Stimulated activated effector memory CD8-positive, alpha-beta T cell treated with anti-CD3 and anti-CD28 coated beads, Interleukin-12 subunit alpha, Interleukin-12 subunit beta, amount 100 ng/mL, for 72 hours (primary cell): ENCODE data around the gene TAB2.
"Not testable (repeated sequence)": the region's sequence is repeated elsewhere in the genome, so short reads cannot be mapped to it uniquely, and the experiment has no call there.

Source experiments
- ATAC-seq: fragments of 150-1000 bp; cut with Tn5 transposase; 2 replicates; pipeline ENCODE4 v1.10.0; 2021
- DNase-seq, 2 donors: peaks; one replicate each; pipeline ENCODE4 v3.0.0; 2021 to 2022; ENCODE audit warnings: low spot score in 2 of 2
- H3K27ac Mint-ChIP-seq: one replicate; pipeline ENCODE4 v1.8.0; 2022; ENCODE audit warnings: mild to moderate bottlenecking, mixed read lengths
- H3K36me3 Mint-ChIP-seq: one replicate; pipeline ENCODE4 v1.8.0; 2022; ENCODE audit warnings: mild to moderate bottlenecking, mixed read lengths
- H3K4me1 Mint-ChIP-seq: one replicate; pipeline ENCODE4 v1.8.0; 2022; ENCODE audit warnings: mixed read lengths
- H3K4me3 Mint-ChIP-seq: one replicate; pipeline ENCODE4 v1.8.0; 2022; ENCODE audit warnings: mild to moderate bottlenecking, mixed read lengths
- H3K9me3 Mint-ChIP-seq: one replicate; pipeline ENCODE4 v1.8.0; 2022; ENCODE audit warnings: mixed read lengths

TAB2 gene

GRCh38 chr6:149441740-149442139 lies 124.2 kb downstream of the TAB2 start:
- Mint-ChIP-seq H3K27ac (no peak overlapping the region), H3K9me3 (no peaks in the 10 kb centered on the region), H3K4me3 (no peak overlapping the region), H3K36me3 (peaks cover 45% of the 10 kb centered on the region), H3K4me1 (peaks cover 52% of the 10 kb centered on the region)
- ATAC-seq (no peak), DNase-seq (no peak)

- peaks cover 46% of the 10 kb centered on the region for H3K4me1 Mint-ChIP-seq
- ATAC-seq (peak; percentile 68), DNase-seq (no peak)
- no peak overlapping the region for H3K4me3 Mint-ChIP-seq
- H3K36me3 Mint-ChIP-seq, result peaks cover 64% of the 10 kb centered on the region
- H3K9me3 Mint-ChIP-seq, result no peaks in the 10 kb centered on the region
- H3K27ac Mint-ChIP-seq, result peak overlapping the region; percentile 65
These were observed 126.1 kb downstream of the TAB2 start for GRCh38 chr6:149443411-149444181.

DNA sequence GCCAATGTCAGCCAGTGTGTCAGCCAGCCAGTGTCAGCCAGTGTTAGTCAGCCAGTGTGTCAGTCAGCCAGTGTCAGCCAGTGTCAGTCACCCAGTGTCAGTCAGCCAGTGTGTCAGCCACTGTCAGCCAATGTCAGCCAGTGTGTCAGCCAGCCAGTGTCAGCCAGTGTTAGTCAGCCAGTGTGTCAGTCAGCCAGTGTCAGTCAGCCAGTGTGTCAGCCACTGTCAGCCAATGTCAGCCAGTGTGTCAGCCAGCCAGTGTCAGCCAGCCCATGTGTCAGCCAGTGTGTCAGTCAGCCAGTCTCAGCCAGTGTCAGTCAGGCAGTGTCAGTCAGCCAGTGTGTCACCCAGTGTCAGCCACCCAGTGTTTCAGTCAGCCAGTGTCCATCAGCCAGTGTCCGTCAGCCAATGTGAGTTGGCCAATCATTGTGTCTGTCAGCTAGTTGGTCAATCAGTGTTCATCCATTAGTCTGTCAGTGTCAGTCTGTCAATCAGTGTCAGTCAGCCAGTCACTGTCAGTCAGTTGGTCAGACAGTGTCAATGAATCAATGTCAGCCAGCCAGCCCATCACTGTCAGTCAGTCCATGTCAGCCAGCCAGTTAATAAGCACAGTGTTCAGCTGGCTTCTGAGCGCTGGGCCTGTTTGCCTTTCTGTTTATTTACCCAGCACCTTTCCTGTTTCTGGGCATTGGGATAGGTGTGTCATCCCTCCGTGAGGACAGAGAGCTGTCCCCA lies 127.0 kb downstream of the TAB2 start:
- Mint-ChIP-seq H3K4me1 (peaks cover 37% of the 10 kb centered on the region), H3K4me3 (peak overlapping the region; percentile 16), H3K27ac (peak overlapping the region; percentile 76), H3K36me3 (peaks cover 73% of the 10 kb centered on the region)
- ATAC-seq, result peak; percentile 38
- not testable (repeated sequence) for DNase-seq, H3K9me3 Mint-ChIP-seq

DNA sequence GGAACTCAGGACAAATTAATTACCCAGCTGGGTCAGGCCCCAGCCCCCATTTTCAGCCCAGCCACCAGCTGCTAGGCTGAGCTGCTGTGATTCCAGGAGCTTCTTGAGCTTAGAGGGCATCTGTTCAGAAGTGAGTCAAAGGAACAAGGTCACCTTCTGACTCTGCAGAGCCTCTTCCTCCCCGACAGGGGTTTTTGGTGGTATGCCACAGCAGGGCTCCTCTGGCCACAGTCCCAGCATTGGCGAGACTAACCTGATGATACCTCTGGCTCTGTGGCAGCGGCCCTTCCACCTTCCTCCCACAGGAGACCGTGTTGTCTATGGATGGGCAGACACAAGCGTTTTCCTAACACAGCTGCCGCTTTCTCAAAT lies 127.6 kb downstream of the TAB2 start:
- no peaks in the 10 kb centered on the region for H3K9me3 Mint-ChIP-seq

DNA sequence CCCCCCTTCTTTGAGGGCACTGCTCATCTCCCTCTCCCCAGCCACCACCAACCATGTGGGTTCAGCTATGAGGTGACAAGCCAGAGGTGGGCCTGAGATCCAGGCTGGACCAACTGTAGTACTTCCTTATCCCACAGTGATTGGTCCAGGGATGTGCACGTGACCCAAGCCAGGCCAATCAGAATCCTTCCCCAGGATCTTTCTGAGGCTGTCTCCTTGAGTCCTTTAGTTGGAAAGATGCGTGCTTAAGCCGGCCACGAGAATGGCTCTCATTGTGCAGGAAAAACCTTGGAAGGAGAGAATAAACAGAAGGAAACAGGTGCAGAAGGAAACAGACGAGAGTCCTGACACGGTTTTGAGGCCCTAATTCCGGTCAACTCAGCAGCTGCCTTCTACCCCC lies 128.1 kb downstream of the TAB2 start:
- Mint-ChIP-seq H3K4me3 (peak overlapping the region; percentile 16), H3K9me3 (no peaks in the 10 kb centered on the region), H3K27ac (peak overlapping the region; percentile 76), H3K4me1 (peaks cover 34% of the 10 kb centered on the region), H3K36me3 (peaks cover 84% of the 10 kb centered on the region)
- ATAC-seq (peak; percentile 43), DNase-seq (no peak)

More for the DNA sequence above, 127.6 kb downstream of the TAB2 start:
- H3K27ac Mint-ChIP-seq, result peak overlapping the region; percentile 76
- DNase-seq (peak; percentile 20 to 82), ATAC-seq (peak; percentile 88)
- H3K36me3 Mint-ChIP-seq, result peaks cover 79% of the 10 kb centered on the region
- peak overlapping the region; percentile 16 for H3K4me3 Mint-ChIP-seq
- peaks cover 34% of the 10 kb centered on the region for H3K4me1 Mint-ChIP-seq

- no peak for ATAC-seq
- no peak for DNase-seq
- no peak overlapping the region for H3K4me3 Mint-ChIP-seq
- H3K9me3 Mint-ChIP-seq, result no peaks in the 10 kb centered on the region
- peak overlapping the region; percentile 76 for H3K27ac Mint-ChIP-seq
- H3K4me1 Mint-ChIP-seq, result peaks cover 34% of the 10 kb centered on the region
- H3K36me3 Mint-ChIP-seq, result peaks cover 87% of the 10 kb centered on the region
These were observed 129.4 kb downstream of the TAB2 start for GRCh38 chr6:149446791-149447376.

DNA sequence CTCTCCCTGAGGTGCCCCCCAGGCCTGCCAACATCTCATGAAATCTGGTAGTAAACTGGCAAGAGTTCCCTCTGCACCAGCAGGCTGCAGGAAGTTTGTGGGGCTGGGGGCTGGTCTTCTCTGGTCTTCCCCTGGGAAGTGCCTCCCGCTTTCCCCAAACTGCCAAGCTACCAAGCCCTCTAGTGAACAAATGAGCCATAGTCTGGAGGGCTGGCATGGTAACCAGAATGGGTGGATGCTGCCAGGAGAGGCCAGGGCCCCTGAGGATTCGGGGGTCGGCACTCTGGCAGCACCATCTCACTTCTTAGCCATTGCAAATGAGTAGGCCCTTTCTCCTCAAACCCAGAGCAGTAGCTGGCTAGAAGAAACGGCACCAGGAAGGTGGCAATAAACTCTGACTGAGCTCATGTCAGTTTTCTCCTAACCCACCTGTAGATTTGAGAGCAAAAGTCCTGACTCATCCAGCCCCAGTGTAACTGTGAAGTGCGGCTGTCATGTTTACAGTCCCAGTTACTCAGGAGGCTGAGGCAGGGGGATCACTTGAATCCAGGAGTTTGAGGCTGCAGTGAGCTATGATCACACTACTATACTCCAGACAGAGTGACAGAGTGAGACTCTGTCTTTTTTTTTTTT lies 131.4 kb downstream of the TAB2 start:
- Mint-ChIP-seq H3K4me1 (peaks cover 23% of the 10 kb centered on the region), H3K36me3 (peaks cover 93% of the 10 kb centered on the region), H3K4me3 (no peak overlapping the region), H3K9me3 (no peaks in the 10 kb centered on the region), H3K27ac (no peak overlapping the region)
- no peak for DNase-seq
- ATAC-seq, result no peak

DNA sequence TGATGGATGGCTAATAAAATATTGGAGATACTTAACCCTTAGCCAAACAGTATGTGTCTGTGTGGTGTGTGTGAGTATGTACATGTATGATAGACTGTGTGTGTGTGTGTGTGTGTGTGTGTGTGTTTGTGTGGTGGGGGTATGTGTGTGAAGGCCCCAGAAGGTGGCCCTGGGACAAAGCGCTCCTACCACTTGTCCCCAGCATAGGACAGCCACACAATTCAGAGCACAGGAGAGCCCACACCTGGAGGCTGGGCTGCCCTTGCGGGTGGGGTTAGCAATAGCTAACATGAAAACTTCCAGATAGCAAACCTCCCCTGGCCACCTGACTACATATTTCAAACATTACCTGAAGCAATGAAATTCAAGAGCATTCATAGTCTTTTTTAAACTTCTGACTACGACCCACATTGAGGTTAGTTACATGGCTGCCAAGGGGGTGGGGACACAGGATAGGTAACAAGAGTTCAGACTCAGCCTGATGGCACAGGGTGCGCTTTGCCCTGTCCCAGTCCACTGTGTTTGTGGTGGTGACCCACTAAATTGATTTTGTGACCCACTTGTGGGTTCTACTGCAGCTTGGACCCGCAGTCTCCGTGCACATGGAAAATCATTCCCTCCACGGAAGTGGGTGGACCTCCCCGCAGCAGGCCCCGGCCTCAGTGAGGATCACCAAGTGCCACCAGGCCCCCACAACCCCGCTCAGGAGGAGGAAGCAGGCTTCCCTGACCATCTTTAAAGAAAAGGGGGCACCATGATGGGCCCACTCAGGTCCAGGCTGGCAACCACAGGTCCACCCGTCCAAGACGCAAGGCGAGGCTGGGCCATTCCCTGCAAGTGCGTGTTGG lies 132.5 kb downstream of the TAB2 start:
- no peak for ATAC-seq

GRCh38 chr6:149450679-149451375 lies 133.3 kb downstream of the TAB2 start:
- H3K27ac Mint-ChIP-seq, result peak overlapping the region; percentile 61
- H3K4me1 Mint-ChIP-seq, result peaks cover 15% of the 10 kb centered on the region
- H3K4me3 Mint-ChIP-seq, result no peak overlapping the region
- DNase-seq (no peak), ATAC-seq (no peak)
- H3K9me3 Mint-ChIP-seq, result no peaks in the 10 kb centered on the region
- H3K36me3 Mint-ChIP-seq, result peaks cover 97% of the 10 kb centered on the region

More for the DNA sequence above, 132.5 kb downstream of the TAB2 start:
- H3K36me3 Mint-ChIP-seq, result peaks cover 97% of the 10 kb centered on the region
- DNase-seq, result no peak
- no peak overlapping the region for H3K4me3 Mint-ChIP-seq
- peaks cover 19% of the 10 kb centered on the region for H3K4me1 Mint-ChIP-seq
- no peaks in the 10 kb centered on the region for H3K9me3 Mint-ChIP-seq
- H3K27ac Mint-ChIP-seq, result peak overlapping the region; percentile 61

GRCh38 chr6:149451376-149452036 lies 134.0 kb downstream of the TAB2 start:
- Mint-ChIP-seq H3K4me3 (no peak overlapping the region), H3K9me3 (no peaks in the 10 kb centered on the region), H3K36me3 (peaks cover 97% of the 10 kb centered on the region), H3K4me1 (peaks cover 9% of the 10 kb centered on the region), H3K27ac (no peak overlapping the region)
- DNase-seq, result no peak
- ATAC-seq, result no peak

DNA sequence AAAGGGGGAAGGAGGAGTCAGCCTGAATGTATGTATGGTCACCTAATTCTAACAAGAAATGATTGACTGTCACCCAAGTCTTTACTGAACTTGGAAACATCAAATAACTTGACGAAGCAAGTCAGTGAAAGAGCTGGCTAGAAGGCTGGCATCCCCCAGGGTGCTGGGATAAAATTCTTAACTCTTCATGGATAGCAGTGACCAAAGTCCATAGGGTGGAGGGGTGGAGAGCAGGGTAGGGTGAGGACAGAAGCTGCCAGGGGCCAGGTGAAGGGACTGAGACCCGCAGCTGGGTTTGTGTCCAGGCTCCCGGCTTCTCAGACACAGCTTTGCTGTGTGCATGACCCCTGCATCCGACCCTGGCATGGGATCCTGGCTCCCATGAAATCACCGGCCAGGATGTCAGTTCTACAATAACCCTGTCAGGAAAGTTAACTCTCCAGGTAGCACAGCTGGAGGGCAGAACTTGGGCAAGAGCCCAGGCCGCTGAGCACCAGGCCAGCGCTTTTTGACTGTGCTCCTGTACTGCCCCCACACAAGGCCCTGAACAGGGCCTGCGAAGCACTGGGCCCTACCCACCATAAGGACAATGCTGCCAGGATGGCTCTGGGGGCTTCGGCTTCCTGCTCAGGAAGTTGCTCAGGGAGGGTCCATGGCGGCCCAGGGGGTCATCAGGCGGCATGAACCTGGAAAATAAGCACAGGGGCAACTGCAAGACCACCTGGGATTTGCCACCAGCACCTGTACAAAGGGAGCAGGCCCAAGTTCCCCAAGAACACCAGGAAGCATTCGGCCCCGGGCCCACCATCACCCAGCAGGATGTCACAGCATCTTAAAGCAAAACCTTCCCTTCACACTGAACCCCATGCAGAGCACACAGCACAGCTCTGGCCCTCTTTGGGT lies 134.8 kb downstream of the TAB2 start:
- no peak for ATAC-seq
- Mint-ChIP-seq H3K4me1 (peaks cover 7% of the 10 kb centered on the region), H3K9me3 (no peaks in the 10 kb centered on the region), H3K27ac (no peak overlapping the region), H3K36me3 (peaks cover 97% of the 10 kb centered on the region), H3K4me3 (no peak overlapping the region)
- no peak for DNase-seq

DNA sequence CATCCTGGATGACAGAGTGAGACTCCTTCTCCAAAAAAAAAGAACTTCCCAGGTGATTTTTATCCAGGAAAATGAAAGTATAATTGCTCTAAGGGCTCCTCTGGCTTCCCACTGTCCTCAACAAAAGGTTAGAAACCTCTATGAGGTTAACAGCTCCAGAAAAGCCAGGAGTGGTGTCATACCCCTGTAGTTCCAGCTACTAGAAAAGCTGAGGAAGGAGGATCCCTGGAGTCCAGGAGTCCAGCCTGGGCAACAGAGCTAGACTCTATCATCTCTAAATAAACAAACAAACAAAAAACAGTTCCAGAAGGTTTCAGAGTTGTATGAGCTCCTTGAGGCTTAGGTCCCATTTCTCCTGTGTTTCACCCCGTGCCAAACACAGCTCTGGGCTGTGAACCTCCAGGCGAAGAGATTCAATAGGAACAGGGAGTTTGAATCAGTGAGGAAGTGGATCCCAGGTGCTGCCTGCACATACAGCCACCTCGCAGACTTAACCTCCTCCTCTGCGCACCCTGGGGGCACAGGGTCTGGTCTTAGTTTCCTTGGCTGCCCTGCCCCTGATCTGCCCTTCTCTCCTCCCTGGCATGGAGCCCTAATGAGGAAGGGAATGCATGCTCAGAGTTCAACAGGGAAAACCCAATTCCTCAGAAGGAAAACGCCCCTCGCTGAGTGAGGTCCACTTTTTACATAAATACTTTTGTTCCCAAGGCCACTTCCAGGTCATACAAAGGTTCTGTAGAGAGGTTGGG lies 136.3 kb downstream of the TAB2 start:
- Mint-ChIP-seq H3K27ac (no peak overlapping the region), H3K4me1 (peaks cover 10% of the 10 kb centered on the region), H3K9me3 (no peaks in the 10 kb centered on the region)

More for the DNA sequence above, 136.3 kb downstream of the TAB2 start:
- Mint-ChIP-seq H3K4me3 (no peak overlapping the region), H3K36me3 (peaks cover 97% of the 10 kb centered on the region)
- DNase-seq (no peak), ATAC-seq (no peak)
